KMS-11 (cell line): Measurements from ENCODE around the gene TMC7.

Source experiments
- H2AFZ ChIP-seq: fragments of 200-600 bp; sonication (generic); 2 replicates; pipeline ENCODE4 v1.6.1; 2016; ENCODE audit warnings: antibody characterized with exemption, mixed run types, low read depth
- H3K27ac ChIP-seq: fragments of 200-600 bp; sonication (generic); 2 replicates; pipeline ENCODE4 v1.6.1; 2016; ENCODE audit warnings: mild to moderate bottlenecking, mixed run types
- H3K27me3 ChIP-seq: fragments of 200-600 bp; sonication (generic); 2 replicates; pipeline ENCODE4 v1.6.1; 2017; ENCODE audit warnings: mild to moderate bottlenecking, low read depth, mixed run types, moderate library complexity; ENCODE audit not compliant: insufficient read depth
- H3K36me3 ChIP-seq: fragments of 200-600 bp; sonication (generic); 2 replicates; pipeline ENCODE4 v1.6.1; 2017; ENCODE audit warnings: mild to moderate bottlenecking, mixed run types; ENCODE audit not compliant: insufficient read depth
- H3K4me1 ChIP-seq: fragments of 200-600 bp; sonication (generic); 2 replicates; pipeline ENCODE4 v1.6.1; 2016; ENCODE audit warnings: mild to moderate bottlenecking, low read depth, mixed run types; ENCODE audit not compliant: poor library complexity, severe bottlenecking
- H3K4me2 ChIP-seq: fragments of 200-600 bp; sonication (generic); 2 replicates; pipeline ENCODE4 v1.7.0; 2016; ENCODE audit warnings: mild to moderate bottlenecking, mixed run types
- H3K4me3 ChIP-seq: fragments of 200-600 bp; sonication (generic); IDR thresholded peaks from 2 replicates; pipeline ENCODE4 v1.6.1; 2017; ENCODE audit warnings: low read depth, low read length, mixed read lengths; ENCODE audit not compliant: insufficient read depth
- H3K79me2 ChIP-seq: fragments of 200-600 bp; sonication (generic); 2 replicates; pipeline ENCODE4 v1.6.1; 2016; ENCODE audit warnings: low read depth, mixed run types; ENCODE audit not compliant: insufficient read depth
- H3K9ac ChIP-seq: fragments of 200-600 bp; sonication (generic); 2 replicates; pipeline ENCODE4 v1.6.1; 2016; ENCODE audit warnings: mild to moderate bottlenecking, mixed run types
- H4K20me1 ChIP-seq: fragments of 200-600 bp; sonication (generic); 2 replicates; pipeline ENCODE4 v1.6.1; 2016; ENCODE audit warnings: mild to moderate bottlenecking, mixed run types; ENCODE audit not compliant: insufficient read depth
- CTCF ChIP-seq: fragments of 200-600 bp; sonication (generic); conservative IDR thresholded peaks from 2 replicates; pipeline ENCODE4 v1.6.1; 2017; ENCODE audit warnings: low read depth, mild to moderate bottlenecking, antibody characterized with exemption, low read length, moderate library complexity, mixed read lengths

The TMC7 gene

GRCh38 chr16:19085679-19086200 is 102.0 kb downstream of the TMC7 start:
- H3K27me3 ChIP-seq: no peaks in the 10 kb centered on the region
- no peaks in the 10 kb centered on the region for H3K36me3 ChIP-seq
- H3K9ac ChIP-seq: no peak overlapping the region
- TF ChIP-seq CTCF: no peak
- no peak overlapping the region; the same call in 1 of the 2 replicates for H3K4me2 ChIP-seq
- H2AFZ ChIP-seq: peak overlapping the region; percentile 58; the same call in 1 of the 2 replicates
- no peaks in the 10 kb centered on the region for H3K79me2 ChIP-seq
- H4K20me1 ChIP-seq: no peaks in the 10 kb centered on the region
- H3K4me1 ChIP-seq: no peaks in the 10 kb centered on the region
- no peak overlapping the region for H3K4me3 ChIP-seq
- no peak overlapping the region for H3K27ac ChIP-seq

- no peak overlapping the region for H3K4me3 ChIP-seq
- TF ChIP-seq CTCF: peak; percentile 96
Measured at GRCh38 chr16:19086322-19087199, 102.8 kb downstream of the TMC7 start.

GRCh38 chr16:19088341-19088916 is 104.7 kb downstream of the TMC7 start:
- no peaks in the 10 kb centered on the region for H3K36me3 ChIP-seq
- H3K4me2 ChIP-seq: no peak overlapping the region
- H2AFZ ChIP-seq: no peak overlapping the region
- TF ChIP-seq CTCF: no peak
- H3K9ac ChIP-seq: no peak overlapping the region
- no peaks in the 10 kb centered on the region for H3K4me1 ChIP-seq
- H3K27me3 ChIP-seq: no peaks in the 10 kb centered on the region
- no peaks in the 10 kb centered on the region for H4K20me1 ChIP-seq
- H3K79me2 ChIP-seq: no peaks in the 10 kb centered on the region
- H3K4me3 ChIP-seq: no peak overlapping the region
- no peak overlapping the region for H3K27ac ChIP-seq

More at GRCh38 chr16:19086322-19087199, 102.8 kb downstream of the TMC7 start:
- no peaks in the 10 kb centered on the region for H3K79me2 ChIP-seq
- no peak overlapping the region for H3K27ac ChIP-seq
- no peaks in the 10 kb centered on the region for H3K4me1 ChIP-seq
- H3K9ac ChIP-seq: no peak overlapping the region
- no peaks in the 10 kb centered on the region for H3K36me3 ChIP-seq
- no peaks in the 10 kb centered on the region for H3K27me3 ChIP-seq
- no peaks in the 10 kb centered on the region for H4K20me1 ChIP-seq
- peak overlapping the region; percentile 58 for H2AFZ ChIP-seq
- H3K4me2 ChIP-seq: peak overlapping the region; percentile 35; the same call in 1 of the 2 replicates

GRCh38 chr16:19089410-19089955 is 105.7 kb downstream of the TMC7 start:
- Histone ChIP-seq H3K27ac (no peak overlapping the region), H2AFZ (no peak overlapping the region), H3K9ac (no peak overlapping the region), H3K4me3 (no peak overlapping the region), H3K27me3 (no peaks in the 10 kb centered on the region), H3K4me2 (no peak overlapping the region), H4K20me1 (no peaks in the 10 kb centered on the region), H3K4me1 (no peaks in the 10 kb centered on the region), H3K79me2 (no peaks in the 10 kb centered on the region), H3K36me3 (no peaks in the 10 kb centered on the region)
- TF ChIP-seq CTCF: no peak
